H1 (cell line): ENCODE results near the gene SIGLECL1. TPM values are rescaled to one million over a fixed set of nuclear protein-coding genes. Genes with fewer than 3 reads are reported as not detected.

ENCODE experiments used
- CTCF ChIA-PET: fragments of 300-600 bp; sonication (Branson Sonifier 250); formaldehyde crosslinking; loops from one replicate; lab custom pipeline; 2021; ENCODE audit not compliant: partially characterized antibody; lab: Charles Lee
- POLR2A ChIA-PET: fragments of 300-600 bp; sonication (Branson Sonifier 250); formaldehyde crosslinking; loops from one replicate; lab custom pipeline; 2021; ENCODE audit warnings: inconsistent platforms; ENCODE audit not compliant: partially characterized antibody; lab: Charles Lee
- DNase-seq, 2 experiments: peaks; one replicate each; pipeline versions ENCODE4 v3.0.0 to v3.0.0-alpha.2; 2010 to 2022; ENCODE audit warnings: low spot score in 2 of 2, low read depth in 1 of 2, mixed read lengths in 1 of 2
- FAIRE-seq: peaks from 2 replicates; lab custom pipeline; 2011; peaks lifted over from hg19 to GRCh38; lab: Jason Lieb, UNC
- H2AFZ ChIP-seq: 2 replicates; pipeline ENCODE4 v1.8.1; 2012; ENCODE audit warnings: low read length, inconsistent platforms
- H2AK5ac ChIP-seq: 2 replicates; pipeline ENCODE4 v1.6.1; 2013; ENCODE audit warnings: low read depth, low read length
- H2BK120ac ChIP-seq: replicated peaks from 2 replicates; pipeline ENCODE3; 2013; ENCODE audit warnings: low read depth, low read length, inconsistent platforms
- H2BK12ac ChIP-seq: 2 replicates; pipeline ENCODE4 v1.6.1; 2013; ENCODE audit warnings: low read depth, low read length
- H2BK15ac ChIP-seq: 2 replicates; pipeline ENCODE4 v1.6.1; 2013; ENCODE audit warnings: low read length
- H2BK20ac ChIP-seq: 2 replicates; pipeline ENCODE4 v1.6.1; 2013; ENCODE audit warnings: low read length
- H2BK5ac ChIP-seq: 2 replicates; pipeline ENCODE4 v1.6.1; 2013; ENCODE audit warnings: low read depth, low read length
- H3K14ac ChIP-seq: 2 replicates; pipeline ENCODE4 v1.6.1; 2013; ENCODE audit warnings: inconsistent platforms; ENCODE audit not compliant: insufficient read length
- H3K18ac ChIP-seq: 2 replicates; pipeline ENCODE4 v1.6.1; 2013; ENCODE audit warnings: low read length; ENCODE audit errors: extremely low read depth
- H3K23ac ChIP-seq: 2 replicates; pipeline ENCODE4 v1.6.1; 2013; ENCODE audit warnings: inconsistent platforms; ENCODE audit not compliant: insufficient read length
- H3K23me2 ChIP-seq: 2 replicates; pipeline ENCODE4 v1.6.1; 2013; ENCODE audit warnings: low read depth, low read length
- H3K27ac ChIP-seq: 2 replicates; pipeline ENCODE4 v1.6.1; 2011; ENCODE audit warnings: low read depth, low read length, inconsistent platforms
- H3K27me3 ChIP-seq, 4 experiments: replicated peaks in 1 of 4; 1 replicate in 1 of 4; 2 replicates in 3 of 4; pipeline versions ENCODE4 v1.6.1 to v1.8.1; 2011 to 2013; ENCODE audit warnings: low read length in 3 of 4, mild to moderate bottlenecking in 3 of 4, inconsistent platforms in 2 of 4, mixed read lengths in 2 of 4, moderate library complexity in 1 of 4; ENCODE audit not compliant: control insufficient read depth in 3 of 4, insufficient read depth in 3 of 4; ENCODE audit errors: extremely low read depth in 1 of 4
- H3K36me3 ChIP-seq, 4 experiments: 2 replicates each; pipeline versions ENCODE4 v1.6.1 to v1.8.1; 2011 to 2013; ENCODE audit warnings: mild to moderate bottlenecking in 4 of 4, low read length in 3 of 4, moderate library complexity in 2 of 4, control low read depth in 1 of 4, inconsistent platforms in 1 of 4; ENCODE audit not compliant: insufficient read depth in 4 of 4, control insufficient read depth in 2 of 4
- H3K4ac ChIP-seq: replicated peaks from 2 replicates; pipeline ENCODE3; 2013; ENCODE audit warnings: low read length, low read depth, mixed read lengths, inconsistent platforms; ENCODE audit not compliant: insufficient read length
- H3K4me1 ChIP-seq, 4 experiments: replicated peaks in 1 of 4; 1 replicate in 1 of 4; 2 replicates in 3 of 4; pipeline versions ENCODE4 v1.6.1 to v1.8.1; 2011 to 2013; ENCODE audit warnings: low read length in 3 of 4, inconsistent platforms in 2 of 4, mixed read lengths in 1 of 4; ENCODE audit not compliant: insufficient read depth in 4 of 4, control insufficient read depth in 3 of 4
- H3K4me2 ChIP-seq, 2 experiments: 2 replicates each; pipeline versions ENCODE4 v1.6.1 to v1.8.1; 2011 to 2013; ENCODE audit warnings: low read depth in 2 of 2, low read length in 2 of 2, control low read depth in 1 of 2, inconsistent platforms in 1 of 2, mild to moderate bottlenecking in 1 of 2; ENCODE audit not compliant: insufficient read depth in 1 of 2
- H3K4me3 ChIP-seq, 4 experiments: fragments of 200-600, 300-600 bp in 1 of 4; sonication (generic), shearing (Covaris generic), sonication (Bioruptor Twin) in 1 of 4; 2 replicates each; pipeline versions ENCODE4 v1.5.1 to v1.8.1; 2011 to 2016; ENCODE audit warnings: low read length in 4 of 4, low read depth in 3 of 4, control low read depth in 2 of 4, inconsistent platforms in 2 of 4, mild to moderate bottlenecking in 2 of 4, mixed read lengths in 1 of 4, moderate library complexity in 1 of 4; ENCODE audit not compliant: insufficient read depth in 2 of 4; ENCODE audit errors: extremely low read depth in 1 of 4
- H3K56ac ChIP-seq: replicated peaks from 2 replicates; pipeline ENCODE3; 2013; ENCODE audit warnings: low read depth, mild to moderate bottlenecking, mixed read lengths, low read length, inconsistent platforms; ENCODE audit not compliant: insufficient read length
- H3K79me1 ChIP-seq: 2 replicates; pipeline ENCODE4 v1.6.1; 2013; ENCODE audit warnings: low read depth, low read length, control low read depth
- H3K79me2 ChIP-seq, 2 experiments: 2 replicates each; pipeline versions ENCODE4 v1.6.1 to v1.8.1; 2012 to 2013; ENCODE audit warnings: low read length in 2 of 2, mild to moderate bottlenecking in 2 of 2, inconsistent platforms in 1 of 2; ENCODE audit not compliant: insufficient read depth in 2 of 2, control insufficient read depth in 1 of 2
- H3K9ac ChIP-seq, 4 experiments: replicated peaks in 1 of 4; 1 replicate in 1 of 4; 2 replicates in 3 of 4; pipeline versions ENCODE4 v1.6.1 to v1.8.1; 2011 to 2013; ENCODE audit warnings: low read depth in 3 of 4, low read length in 3 of 4, control low read depth in 2 of 4, mild to moderate bottlenecking in 2 of 4, moderate library complexity in 2 of 4, inconsistent platforms in 1 of 4; ENCODE audit errors: extremely low read depth in 1 of 4
- H3K9me3 ChIP-seq, 2 experiments: 2 replicates each; pipeline versions ENCODE4 v1.6.1 to v1.8.1; 2012 to 2013; ENCODE audit warnings: mild to moderate bottlenecking in 2 of 2, moderate library complexity in 2 of 2, control low read depth in 1 of 2, inconsistent platforms in 1 of 2, low read depth in 1 of 2, low read length in 1 of 2, mixed read lengths in 1 of 2; ENCODE audit not compliant: insufficient read depth in 2 of 2
- H4K20me1 ChIP-seq, 2 experiments: replicated peaks in 1 of 2; 2 replicates each; pipeline versions ENCODE3 to v1.8.1; 2011 to 2013; ENCODE audit warnings: inconsistent platforms in 2 of 2, low read length in 2 of 2, mild to moderate bottlenecking in 1 of 2; ENCODE audit not compliant: insufficient read depth in 2 of 2, control insufficient read depth in 1 of 2
- H4K5ac ChIP-seq: 2 replicates; pipeline ENCODE4 v1.6.1; 2013; ENCODE audit warnings: low read length, low read depth, mixed read lengths, inconsistent platforms; ENCODE audit not compliant: insufficient read length
- H4K8ac ChIP-seq: 2 replicates; pipeline ENCODE4 v1.8.0; 2013; ENCODE audit warnings: mild to moderate bottlenecking, moderate library complexity, low read length, inconsistent platforms; ENCODE audit not compliant: insufficient read depth; ENCODE audit errors: extremely low read depth
- H4K91ac ChIP-seq: replicated peaks from 2 replicates; pipeline ENCODE3; 2013; ENCODE audit warnings: low read length, mixed read lengths, inconsistent platforms; ENCODE audit not compliant: insufficient read length
- TEAD4 ChIP-seq: IDR thresholded peaks from 2 replicates; pipeline ENCODE4 v1.6.1; 2012; ENCODE audit warnings: low read depth, low read length, inconsistent platforms, mixed read lengths
- YY1 ChIP-seq: IDR thresholded peaks from 2 replicates; pipeline ENCODE4 v1.6.1; 2011; ENCODE audit warnings: low read depth, mild to moderate bottlenecking, low read length
- WGBS, 2 experiments: shearing (Covaris generic) in 1 of 2; methylation state at CpG; one replicate each; pipeline versions ENCODE4 v1.1.6 to v1.1.7; 2013 to 2015; ENCODE audit warnings: low lambda C conversion rate in 2 of 2, mixed read lengths in 2 of 2, inconsistent platforms in 1 of 2, low coverage in 1 of 2, missing lambda C conversion rate in 1 of 2; ENCODE audit not compliant: insufficient replicate concordance in 2 of 2, insufficient coverage in 1 of 2, insufficient read length in 1 of 2; ENCODE audit errors: extremely low coverage in 1 of 2, missing lambda C conversion rate in 1 of 2; 5-methylcytosine and 5-hydroxymethylcytosine counted together
- polyA plus RNA-seq, 7 experiments: library from polyadenylated mRNA; depleted of rRNA in 3 of 7; stranded (reverse) in 5 of 7; unstranded in 2 of 7; fragments of >200 nt in 5 of 7; fragments of 200-250 nt in 2 of 7; gene quantifications; 1 replicate in 5 of 7; 2 replicates in 1 of 7; 4 replicates in 1 of 7; pipeline versions ENCODE4 v1.2.1 to v1.2.3, GENCODE V29; 2011 to 2013; ENCODE audit warnings: missing spikeins in 2 of 7, mixed read lengths in 2 of 7
- total RNA-seq: library from RNA; stranded (reverse); fragmentation: NEBNext Ultra II Directional; extraction: Animal tissue kit (Norgen Biotek cat#: 25700); gene quantifications from 2 replicates; pipeline ENCODE4 v1.2.1, GENCODE V29; 2021

Gene SIGLECL1
- total and polyA plus RNA-seq, 2 of the 8 experiments (the other 6 are each of a cell fraction or from before 2014, with no cell fraction given) = not detected

GRCh38 chr19:51247972-51248590 lies 2.8 kb upstream of the SIGLECL1 start:
- H2BK120ac ChIP-seq = no peak overlapping the region
- no peak overlapping the region for H2BK12ac ChIP-seq
- TF ChIP-seq TEAD4 (no peak), YY1 (peak; percentile 66; the same call in 1 of the 2 replicates)
- no peak overlapping the region for H3K56ac ChIP-seq
- FAIRE-seq (no peak), DNase-seq (no peak)
- no peak overlapping the region for H3K4ac ChIP-seq
- no peak overlapping the region for H2AFZ ChIP-seq
- H3K18ac ChIP-seq = no peak overlapping the region
- 82% methylated on average over 7 of the region's 7 CpGs; no CpG with 5 or more reads in 1 of the 2 experiments for WGBS, 2 experiments
- peaks cover 0 to 12% of the 10 kb centered on the region in 2 experiments; a peak in 2 of 4 replicates for H3K9me3 ChIP-seq
- no peaks in the 10 kb centered on the region for H3K4me1 ChIP-seq
- H3K27ac ChIP-seq = no peak overlapping the region
- H4K8ac ChIP-seq = no peak overlapping the region
- H2BK5ac ChIP-seq = no peak overlapping the region
- CTCF ChIA-PET = interaction anchor here (0.8 kb wide), 1 partner anchor 12 kb away, joined by 3 read pairs; no protein-coding TSS in a partner anchor
- POLR2A ChIA-PET = no interaction called here
- H3K4me2 ChIP-seq = no peak overlapping the region
- H4K20me1 ChIP-seq = no peaks in the 10 kb centered on the region
- no peak overlapping the region for H3K23ac ChIP-seq
- H3K27me3 ChIP-seq = no peaks in the 10 kb centered on the region
- no peaks in the 10 kb centered on the region for H3K79me2 ChIP-seq
- H4K5ac ChIP-seq = no peak overlapping the region
- H2BK20ac ChIP-seq = no peak overlapping the region
- H3K4me3 ChIP-seq = no peak overlapping the region
- no peaks in the 10 kb centered on the region for H3K23me2 ChIP-seq
- H3K36me3 ChIP-seq = no peaks in the 10 kb centered on the region
- H2AK5ac ChIP-seq = no peak overlapping the region
- no peak overlapping the region for H2BK15ac ChIP-seq
- H3K79me1 ChIP-seq = no peaks in the 10 kb centered on the region
- no peak overlapping the region for H3K14ac ChIP-seq
- no peak overlapping the region for H4K91ac ChIP-seq
- H3K9ac ChIP-seq = no peak overlapping the region
